ENCODE data around the gene CHTF18.
"Not testable (repeated sequence)": the region's sequence is repeated elsewhere in the genome, so short reads cannot be mapped to it uniquely, and the experiment has no call there.

CHTF18 gene

DNA sequence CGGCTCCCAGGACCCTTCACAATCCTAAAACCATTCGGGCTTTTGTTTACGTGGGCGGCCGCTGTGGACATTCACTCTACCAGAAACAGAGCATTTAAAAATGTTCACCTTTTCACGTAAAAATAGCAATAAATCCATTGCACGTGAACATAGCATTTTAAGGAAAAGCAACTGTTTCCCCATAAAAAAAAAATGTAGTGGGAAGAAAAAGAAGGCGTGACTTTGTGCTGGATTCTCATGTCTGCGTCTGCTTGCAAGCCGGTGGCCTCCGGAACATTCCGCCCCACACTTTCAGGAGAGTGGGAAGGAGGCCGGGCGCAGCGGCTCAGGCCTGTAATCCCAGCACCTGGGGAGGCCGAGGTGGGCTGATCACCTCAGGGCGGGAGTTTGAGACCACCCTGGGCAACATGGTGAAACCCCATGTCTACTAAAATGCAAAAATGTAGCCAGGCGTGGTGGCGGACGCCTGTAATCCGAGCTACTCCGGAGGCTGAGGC, 25.5 kb downstream of the CHTF18 start:
- DNase-seq, result no peak

DNA sequence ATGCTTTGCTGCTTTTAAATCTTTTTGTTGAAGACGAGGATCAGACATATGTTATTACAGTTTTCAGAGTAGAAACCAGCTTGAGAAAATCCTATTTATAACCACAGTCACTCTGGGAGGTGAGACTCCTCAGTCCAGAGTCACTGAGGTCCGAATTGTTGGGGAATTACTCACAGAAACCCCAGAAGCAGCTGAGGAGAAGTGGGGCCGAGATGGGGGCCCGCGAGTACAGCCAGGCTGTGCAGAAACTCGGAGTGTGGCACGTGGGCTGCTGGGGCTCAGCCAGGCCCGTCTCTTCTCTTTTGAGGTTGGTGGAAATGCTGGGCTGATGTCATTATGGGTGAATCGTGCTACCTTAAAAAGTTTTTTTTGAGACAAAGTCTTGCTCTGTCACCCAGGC, 26.6 kb downstream of the CHTF18 start:
- no peak for DNase-seq

DNA sequence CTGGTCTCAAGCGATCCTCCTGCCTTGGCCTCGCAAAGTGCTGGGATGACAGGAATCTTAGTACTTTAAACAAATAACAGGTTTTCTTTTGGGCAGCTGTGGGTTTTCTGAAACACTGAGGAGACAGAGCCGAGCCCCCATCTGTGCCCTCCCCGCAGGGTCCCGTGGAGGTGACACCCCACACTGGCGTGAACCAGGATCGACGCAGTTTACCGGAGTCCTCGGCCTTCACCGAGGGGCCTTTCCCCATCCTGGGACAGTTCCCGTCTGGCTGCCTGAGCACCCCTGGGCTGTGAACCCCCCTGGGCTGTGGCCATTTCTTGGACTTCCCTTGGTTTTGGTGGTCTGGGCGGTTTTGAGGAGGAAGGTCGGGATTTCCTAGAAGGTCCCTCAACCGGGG, 27.4 kb downstream of the CHTF18 start:
- no peak for DNase-seq

DNA sequence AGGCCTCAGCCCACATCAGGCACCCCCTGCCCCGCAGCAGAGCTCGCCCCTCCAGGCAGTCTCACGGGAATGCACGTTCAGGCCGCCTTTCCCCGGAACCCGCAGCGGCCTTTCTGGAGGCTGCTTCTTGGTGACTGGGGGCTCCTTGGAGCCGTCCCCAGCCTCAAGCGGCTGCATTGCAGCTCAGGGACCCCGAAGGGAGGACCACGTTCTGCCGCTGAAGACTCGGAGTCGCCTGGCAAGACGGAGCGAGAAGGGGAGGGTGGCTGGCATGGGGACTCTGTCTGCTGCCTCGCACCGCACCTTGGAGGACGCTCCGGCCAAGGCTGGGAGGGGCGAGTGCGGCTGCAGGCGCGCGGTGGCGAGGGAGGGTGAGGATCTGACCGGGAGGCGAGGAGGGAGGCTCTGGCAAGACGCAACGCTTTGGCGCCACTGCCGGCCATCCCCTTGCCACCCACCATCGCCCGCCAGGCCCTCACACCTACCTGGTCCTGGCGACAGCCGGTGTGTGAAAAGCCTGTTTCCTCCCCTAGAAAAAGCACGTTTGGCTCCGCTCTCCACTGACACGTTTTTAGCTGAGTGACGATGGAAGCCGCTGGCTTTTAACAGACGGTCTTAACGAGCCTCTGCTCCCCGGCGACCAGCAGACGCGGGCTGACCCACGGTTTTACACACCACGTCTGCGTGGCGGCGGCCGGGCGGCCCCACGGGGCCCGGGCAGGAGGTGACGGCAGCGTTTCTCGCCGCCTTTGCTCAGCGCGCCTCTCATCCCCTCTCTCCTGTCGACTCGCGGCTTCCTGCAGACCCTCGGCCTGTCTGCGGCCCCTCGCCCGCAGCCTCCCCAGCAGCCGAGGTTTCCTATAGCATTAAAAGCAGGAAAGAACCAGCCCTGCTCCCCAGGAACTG, 28.8 kb downstream of the CHTF18 start:
- DNase-seq, result no peak

DNA sequence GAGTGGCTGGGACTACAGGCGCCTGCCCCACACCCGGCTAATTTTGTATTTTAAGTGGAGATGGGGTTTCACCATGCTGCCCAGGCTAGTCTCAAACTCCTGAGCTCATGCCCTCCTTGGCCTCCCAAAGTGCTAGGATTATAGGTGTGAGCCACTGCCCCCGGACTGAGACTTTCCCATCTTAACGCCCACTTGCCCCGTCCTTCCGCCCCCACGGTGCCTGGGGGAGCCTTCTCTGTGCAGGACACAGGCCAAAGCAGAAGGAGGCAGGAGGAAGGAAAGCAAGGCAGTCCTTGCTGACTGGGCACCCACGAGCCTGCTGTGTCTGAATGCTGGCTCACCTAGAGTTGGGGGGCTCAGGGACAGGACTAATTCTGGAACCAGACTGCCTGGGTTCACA, 29.7 kb downstream of the CHTF18 start:
- no peak for DNase-seq

DNA sequence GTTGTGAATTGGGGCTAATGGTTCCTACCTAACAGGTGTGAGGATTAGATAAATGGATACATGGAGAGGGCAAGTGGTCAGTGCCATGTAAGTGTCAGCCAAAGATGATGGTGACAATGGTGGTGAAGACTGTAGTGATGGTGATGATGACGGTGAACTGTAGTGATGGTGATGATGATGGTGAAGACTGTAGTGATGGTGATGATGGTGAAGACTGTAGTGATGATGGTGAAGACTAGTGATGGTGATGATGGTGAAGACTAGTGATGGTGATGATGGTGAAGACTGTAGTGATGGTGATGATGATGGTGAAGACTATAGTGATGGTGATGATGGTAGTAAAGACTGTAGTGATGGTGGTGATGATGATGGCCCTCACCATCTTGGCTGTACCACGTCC, 30.2 kb downstream of the CHTF18 start:
- no peak for DNase-seq

DNA sequence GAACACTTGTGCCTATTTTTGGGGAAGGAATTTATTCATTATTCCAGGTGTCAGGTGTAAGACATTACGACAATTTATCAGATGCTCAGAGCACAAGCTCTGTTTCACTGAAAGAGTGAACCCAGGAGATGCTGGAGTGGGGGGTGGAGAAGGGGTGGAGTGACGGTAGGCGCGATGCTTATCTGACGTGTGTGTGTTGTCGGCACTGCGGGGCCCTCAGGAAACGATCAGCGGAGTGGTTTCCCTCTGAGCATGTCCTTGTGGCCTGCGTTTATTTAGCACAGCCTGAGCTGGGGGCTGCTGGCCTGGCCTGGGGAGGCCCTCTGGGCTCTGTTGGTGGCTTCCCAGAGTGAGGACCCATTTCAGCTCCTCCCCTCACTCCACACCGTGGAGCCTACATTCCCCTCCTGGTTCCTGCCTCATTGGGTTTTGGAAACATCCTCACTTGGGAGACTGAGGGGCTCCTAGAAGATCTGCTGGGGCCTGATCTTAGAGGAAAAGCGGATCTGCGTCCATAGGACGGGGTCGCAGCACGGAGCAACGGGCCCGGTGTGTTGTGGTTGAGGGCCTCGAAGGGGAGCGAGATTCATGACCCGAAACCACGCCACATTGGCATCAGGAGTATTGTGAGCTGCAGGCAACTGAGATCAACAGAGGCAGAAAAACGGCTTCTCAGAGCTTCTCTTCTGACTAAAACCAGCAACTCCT, 31.1 kb downstream of the CHTF18 start:
- no peak for DNase-seq

DNA sequence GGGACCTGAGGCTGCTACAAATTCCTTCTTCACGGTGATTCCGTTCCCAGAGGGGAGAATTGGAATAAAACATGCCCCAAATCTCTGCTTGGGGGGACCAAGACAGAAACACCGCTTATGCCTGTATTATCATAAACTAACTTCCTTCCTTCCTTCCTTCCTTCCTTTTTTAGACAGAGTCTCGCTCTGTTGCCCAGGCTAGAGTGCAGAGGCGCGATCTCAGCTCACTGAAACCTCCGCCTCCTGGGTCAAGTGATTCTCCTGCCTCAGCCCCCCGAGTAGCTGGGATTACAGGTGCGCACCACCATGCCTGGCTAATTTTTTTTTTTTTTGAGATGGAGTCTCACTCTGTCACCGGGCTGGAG, 31.6 kb downstream of the CHTF18 start:
- not testable (repeated sequence) for DNase-seq

DNA sequence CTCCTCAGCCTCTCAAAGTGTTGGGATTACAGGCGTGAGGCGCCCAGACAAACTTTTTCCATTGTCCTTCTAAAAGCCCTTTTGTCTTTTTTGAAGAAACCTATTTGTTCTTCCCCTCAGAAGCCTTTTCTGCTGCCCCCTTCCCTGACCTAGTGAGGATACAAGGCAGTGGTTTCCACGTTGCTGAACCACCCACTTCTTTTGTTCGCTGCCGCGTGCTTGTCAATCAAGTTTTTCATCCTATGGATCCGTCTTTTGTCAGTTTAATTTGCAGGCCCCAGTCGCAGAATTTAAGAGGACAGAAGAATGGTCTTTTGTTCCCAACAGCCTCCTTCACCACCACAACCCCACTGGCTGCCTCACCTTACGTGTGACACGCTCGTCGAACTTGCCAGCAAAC, 32.3 kb downstream of the CHTF18 start:
- no peak for DNase-seq

DNA sequence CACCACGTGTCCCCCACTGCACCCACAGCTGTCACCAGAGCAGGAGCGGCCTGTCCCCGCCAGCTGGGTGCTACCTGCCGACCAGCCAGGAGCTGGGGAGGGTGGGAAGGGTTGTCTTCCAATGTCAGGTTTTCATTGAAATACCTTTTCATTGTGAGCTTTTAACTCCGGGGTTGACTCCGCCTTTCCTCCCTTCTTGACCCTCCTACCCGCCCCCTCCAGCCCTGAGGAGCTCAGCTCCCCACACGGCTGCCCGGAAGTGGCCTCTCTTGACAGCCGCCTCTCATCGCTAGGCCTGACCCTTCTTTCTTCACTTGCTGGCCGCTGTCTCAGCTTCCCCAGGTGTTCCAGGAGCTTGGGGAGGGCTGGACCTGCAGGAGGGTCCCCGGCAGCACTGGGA, 33.3 kb downstream of the CHTF18 start:
- no peak for DNase-seq

DNA sequence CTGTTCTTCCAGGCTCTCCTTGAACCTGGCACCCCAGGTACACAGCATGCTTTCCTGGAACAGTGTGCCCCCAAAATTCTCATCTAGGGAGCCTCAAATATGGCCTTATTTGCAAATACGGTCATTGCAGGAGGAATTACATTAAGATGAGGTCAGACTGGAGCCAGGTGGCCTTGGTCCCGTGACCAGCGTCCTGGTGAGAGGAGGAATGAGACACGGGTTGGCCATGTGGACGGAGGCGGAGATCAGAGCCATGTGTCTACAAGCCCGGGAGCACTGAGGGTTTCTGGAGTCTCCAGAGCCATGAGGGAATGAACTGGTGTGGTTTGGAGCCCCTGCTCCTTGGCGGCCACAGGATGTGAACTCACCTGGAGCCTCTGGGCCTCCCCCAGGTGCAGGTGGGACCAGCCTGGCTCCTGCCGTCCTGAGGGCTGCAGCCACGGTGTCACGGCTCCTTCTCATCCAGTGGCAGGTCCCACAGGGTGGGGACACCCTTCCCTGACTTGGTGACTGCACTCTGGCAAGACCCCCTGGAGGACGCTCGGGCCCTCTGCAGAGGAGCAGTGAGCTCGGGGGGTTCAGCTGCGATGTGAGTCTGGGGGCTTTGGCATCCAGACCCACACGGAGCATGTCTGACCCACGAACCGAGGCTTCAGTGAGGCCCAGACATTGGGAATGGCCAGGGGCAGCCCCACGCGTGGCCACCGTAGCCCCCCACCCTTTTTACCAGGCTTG, 33.9 kb downstream of the CHTF18 start:
- no peak for DNase-seq

DNA sequence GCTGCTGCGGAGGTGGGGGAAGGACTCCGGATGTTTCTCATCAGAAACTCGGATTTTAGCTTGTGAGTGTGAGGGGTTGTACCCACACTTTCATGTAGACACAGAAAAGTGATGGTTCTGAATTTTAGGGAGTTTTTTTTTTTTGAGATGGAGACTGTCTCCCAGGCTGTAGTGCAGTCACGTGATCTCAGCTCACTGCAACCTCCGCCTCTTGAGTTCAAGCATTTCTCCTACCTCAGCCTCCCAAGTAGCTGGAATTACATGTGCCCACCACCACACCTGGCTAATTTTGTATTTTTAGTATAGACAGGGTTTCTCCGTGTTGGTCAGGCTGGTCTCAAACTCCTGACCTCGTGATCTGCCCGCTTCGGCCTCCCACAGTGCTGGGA, 34.5 kb downstream of the CHTF18 start:
- no peak for DNase-seq

DNA sequence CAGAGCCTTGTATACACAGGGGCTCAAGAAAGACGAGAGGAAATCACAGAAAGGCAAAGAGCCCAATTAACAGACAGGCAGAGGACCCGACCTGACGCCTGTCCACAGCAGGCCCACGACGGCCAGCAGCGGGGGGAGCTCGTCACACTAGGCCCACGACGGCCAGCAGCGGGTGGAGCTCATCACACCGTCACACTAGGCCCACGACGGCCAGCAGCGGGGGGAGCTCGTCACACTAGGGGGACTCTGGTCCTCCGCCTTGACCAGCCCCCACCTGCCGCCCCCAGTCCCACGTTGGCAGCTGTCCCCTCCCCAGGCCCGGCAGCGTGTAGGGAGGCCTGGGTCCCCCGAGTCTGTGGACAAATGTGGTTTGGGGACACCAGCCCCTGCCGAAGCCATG, 35.8 kb downstream of the CHTF18 start:
- no peak for DNase-seq

DNA sequence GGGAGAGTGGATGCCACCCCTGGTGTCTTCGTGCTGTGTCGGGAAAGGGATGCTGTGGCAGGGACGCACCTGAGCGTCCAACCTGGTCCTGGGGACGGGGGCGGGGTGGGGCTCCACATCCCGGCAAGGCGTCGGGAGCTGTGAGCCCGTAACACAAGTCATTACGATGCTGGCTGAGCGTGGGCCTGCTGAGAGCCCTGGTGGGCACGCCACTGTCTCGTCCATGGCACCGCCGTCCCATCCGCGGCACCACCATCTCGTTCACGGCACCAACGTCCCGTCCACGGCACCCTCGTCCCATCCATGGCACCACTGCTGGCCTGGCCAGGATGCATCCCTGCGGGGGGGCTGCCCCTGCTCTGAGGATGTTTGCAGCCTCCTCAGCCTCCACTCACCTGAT, 36.2 kb downstream of the CHTF18 start:
- no peak for DNase-seq

DNA sequence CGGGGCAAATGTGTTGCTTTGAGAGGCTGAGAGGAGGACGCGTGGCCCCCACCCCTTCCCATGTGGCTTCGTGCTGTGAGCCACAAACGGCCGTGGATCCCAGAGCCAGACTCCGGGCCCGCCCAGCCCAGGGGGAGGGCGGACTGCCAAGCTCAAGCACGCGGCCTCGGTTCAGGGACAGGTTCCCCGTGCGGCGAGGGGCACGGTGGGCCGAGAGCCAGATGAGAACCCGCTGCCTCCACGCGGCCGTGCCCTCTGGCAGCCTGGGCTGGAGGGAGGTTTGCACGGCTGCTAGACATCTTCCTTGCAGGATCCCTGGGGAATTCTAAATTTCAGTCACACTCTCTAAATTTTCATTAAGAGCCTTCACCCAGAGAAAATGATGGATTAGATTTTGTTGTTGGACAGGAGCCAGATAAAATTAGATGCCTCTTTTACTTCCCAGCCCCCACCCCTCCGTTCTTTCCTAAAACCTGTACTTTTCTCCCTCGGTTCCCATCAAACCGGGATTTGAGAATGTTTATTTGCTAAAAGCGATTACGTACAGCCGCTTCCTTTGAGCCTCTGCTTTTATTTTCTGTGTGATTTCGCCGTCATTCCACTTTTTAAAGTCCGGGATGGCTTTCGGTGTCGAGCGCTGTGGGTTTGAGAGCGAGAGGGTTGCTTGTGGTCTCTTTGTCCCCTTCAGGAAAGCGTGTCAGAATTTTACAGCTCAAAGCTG, 37.1 kb downstream of the CHTF18 start:
- no peak for DNase-seq

DNA sequence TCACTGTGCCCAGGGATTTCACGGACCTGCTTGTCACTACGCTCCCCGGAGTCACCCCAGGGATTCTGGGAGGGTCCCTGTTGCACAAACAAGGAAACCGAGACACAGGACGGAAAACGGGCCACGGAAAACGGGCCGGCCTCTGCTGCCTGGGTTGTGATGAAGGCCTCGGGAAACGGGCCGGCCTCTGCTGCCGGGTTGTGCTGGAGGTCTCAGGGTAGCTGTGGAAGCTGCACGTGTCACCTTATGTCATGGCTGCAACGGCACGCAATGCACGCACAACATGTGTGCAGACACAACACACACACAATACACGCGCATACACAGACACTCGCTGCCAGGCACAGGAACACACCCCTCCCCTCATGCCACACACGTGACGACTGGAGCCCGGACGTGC, 39.1 kb downstream of the CHTF18 start:
- DNase-seq, result no peak

DNA sequence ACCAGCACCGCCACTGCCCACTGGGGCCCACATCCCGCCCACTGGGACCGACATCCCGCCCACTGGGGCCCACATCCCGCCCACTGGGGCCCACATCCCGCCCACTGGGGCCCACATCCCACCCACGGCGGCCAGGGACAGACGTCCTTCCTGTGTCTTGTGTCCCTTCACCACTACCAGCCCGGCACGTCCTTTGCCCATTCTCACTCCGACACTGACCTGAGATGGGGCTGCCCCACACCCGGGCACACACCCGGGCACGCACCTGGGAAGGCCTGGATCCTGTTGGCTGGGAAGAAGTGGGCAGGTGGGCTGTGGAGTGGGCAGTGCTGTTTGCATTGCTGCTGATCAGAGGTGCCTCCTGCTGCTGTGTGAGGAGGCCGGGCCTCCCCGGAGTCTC, 40.5 kb downstream of the CHTF18 start:
- no peak for DNase-seq

DNA sequence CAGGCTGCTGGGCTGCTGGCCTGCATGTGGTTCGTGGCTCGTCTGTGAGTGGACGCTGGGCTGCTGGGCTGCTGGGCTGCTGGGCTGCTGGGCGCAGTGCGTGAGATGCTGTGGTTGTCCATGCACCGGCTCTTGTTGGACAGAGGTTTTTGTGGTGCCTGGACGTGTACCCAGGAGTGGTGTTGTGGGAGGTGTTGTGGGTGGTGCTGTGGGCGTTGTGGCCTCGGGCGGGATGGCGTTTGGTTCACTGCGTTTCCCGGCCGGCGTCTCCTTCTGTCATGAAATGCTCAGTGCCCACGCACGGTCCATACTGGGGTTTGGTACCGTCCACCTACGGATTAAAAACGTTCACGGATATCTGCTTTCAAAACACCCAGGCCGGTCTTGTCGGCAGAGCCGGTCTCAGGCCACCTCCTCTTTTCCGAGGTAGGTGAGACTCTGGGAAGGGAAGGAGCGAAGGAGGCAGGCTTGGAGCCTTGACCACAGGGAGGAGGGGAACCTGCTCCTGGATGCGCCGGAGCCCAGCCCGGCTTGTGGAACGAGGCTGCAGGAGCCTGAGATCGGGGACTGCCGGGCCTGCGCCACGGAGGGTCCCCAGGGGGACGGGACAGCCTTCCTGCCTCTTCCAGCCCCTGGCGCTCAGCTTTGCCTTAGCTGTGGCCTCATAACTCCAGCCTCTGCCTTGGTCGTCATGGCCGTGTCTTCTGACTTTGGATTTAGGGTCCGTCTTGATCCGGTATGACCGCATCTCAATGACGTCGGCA, 41.9 kb downstream of the CHTF18 start:
- DNase-seq, result no peak

DNA sequence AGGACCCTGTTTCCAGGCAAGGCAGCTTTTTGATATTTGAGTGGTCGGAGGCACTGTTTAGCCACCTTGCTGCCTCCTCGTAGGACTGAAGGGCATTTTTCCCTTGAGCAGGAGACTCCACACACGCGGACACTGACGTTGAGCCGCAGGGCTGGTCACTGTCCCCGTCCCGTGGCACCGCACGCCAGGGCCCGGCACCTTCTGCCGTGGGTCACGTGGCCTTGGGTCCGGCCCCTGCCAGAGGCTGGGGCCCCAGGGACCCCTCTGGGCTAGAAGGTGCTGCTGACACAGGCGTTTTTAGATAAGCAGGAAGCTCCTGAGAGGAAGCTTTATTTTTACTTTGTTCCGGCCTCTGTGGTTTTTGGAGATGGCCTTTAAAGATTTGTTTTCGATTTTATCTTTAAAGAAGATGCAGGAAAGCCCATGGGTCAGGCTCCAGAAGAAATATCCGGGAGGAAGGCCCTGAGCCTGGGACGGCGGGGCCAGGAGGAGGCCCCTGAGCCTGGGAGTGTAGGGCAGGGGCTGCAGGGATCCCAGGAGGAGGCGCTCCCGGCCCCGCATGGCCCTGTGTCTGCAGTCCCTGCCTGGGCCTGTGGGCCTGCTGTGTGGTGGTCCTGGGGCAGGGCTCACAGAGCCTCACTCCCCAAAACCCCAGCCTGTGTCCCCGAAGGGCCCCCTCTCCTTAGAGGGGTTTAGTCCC, 42.6 kb downstream of the CHTF18 start:
- DNase-seq, result no peak

DNA sequence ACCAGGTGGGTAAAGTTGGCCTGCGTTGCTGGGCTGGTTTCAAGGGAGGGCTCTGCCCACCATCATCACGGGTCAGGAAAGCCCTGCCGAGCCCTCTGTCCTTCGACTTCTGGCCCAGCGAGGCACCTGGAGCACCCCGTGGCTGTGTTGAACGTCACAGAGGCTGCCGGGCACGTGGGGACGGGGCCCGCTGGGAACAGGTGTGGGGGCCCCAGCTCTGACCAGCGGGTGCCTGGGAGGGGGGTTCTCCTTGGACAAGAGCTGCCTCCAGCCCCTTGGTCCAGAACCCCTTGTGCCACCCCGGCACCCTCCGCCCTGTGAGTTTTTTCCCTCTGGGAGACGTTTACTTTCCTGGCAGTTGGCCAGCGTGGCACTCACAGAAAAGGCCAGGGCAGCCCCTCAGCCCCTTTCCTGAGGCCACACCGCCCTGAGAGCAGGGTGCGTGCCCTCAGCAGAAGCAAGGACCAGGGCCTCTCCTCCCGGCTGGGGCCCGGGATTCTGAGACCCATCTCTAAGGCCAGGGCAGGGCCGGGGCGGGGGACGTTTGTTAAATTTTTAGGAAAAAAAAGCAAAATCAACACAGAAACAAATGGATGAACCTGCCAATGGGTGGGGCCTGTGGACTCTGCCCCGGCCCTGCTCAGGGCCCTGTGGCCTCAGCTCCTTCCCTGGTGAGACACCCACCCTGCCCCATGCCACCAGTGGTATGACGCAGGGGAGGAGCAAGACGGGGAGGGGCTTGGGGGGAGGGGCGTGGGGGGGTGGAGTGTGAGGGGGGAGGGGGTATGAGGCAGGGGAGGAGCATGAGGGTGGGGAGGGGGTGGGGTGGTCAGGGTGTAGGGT, 43.4 kb downstream of the CHTF18 start:
- no peak for DNase-seq

Measured in NCI-H1417 treated with DMSO at 0.1 percent for 48 hours (cell line).